NCI-H2107 (cell line): ENCODE results near the gene APLNR.

ENCODE experiments used
- DNase-seq: peaks from one replicate; lab custom pipeline; 2025; lab: John Stamatoyannopoulos, UW

APLNR gene

GRCh38 chr11:57251491-57252104 lies 14.5 kb upstream of the APLNR start:
- DNase-seq: no peak

DNA sequence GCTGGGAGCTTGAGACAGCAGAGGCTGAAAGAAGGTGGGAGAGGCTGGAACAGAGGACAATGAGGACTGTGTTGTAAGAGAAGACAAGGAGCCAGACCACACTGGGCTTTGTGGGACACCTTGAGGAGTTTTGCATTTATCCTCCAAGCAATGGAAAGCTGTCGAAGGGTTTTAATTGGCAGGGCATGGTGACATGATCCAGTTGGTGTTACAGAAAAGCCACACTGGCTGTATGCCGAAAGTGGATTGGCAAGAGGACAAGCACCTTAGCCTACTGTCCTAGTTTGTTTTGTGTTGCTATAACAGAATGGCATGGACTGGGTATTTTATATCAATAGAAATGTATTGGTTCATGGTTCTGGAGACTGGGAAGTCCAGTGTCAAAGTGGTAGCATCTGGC lies 14.0 kb upstream of the APLNR start:
- no peak for DNase-seq

GRCh38 chr11:57249384-57250319 lies 12.6 kb upstream of the APLNR start:
- peak; percentile 4 for DNase-seq

DNA sequence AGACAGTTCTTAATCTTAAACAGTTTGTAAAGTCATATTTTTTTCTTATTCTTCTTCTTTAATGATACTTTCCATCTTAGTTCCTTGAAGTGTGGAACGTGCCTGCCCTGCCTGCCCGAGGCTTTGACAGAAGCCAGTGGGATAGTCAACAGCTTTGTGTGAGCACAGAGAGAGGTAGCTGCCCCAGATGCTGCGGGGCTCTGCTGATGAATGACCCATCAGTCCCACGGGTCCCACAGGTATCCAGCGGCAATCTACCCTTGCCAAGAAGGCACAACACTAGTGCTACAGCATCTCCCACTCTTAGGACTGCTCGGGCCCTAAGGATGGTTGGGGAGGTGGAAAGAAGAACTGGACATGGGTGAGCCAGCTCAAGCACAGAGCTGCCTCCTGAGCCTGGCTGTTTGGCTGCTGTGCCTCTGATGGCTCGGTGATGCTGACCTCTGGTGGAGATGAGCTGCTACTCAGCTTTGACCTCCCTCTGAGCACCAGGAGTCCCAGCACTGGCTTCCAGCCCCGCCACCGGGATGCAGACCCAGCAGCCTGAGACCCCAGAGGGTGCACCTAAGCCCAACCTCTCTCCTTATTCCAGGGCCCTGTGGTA lies 11.8 kb upstream of the APLNR start:
- no peak for DNase-seq

DNA sequence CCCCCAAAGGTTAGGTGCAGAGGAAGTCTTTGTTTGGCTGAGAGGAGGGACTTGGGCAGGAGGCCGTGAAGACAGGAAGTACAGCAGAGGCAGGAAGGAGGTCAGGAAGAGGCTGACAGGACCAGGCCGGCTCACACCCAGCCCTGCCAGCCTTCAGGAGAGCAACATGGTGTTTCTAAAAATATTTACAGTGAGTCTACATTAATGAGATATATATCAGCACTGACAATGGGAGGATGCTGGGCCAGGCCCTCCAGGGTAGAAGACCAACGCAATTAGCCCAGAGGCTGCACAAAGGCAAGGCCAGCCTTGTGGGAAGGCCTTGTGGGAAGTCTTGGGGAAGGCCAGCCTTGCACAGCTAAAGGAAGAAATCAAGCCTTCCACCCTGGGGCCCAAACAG lies 7.9 kb upstream of the APLNR start:
- no peak for DNase-seq

GRCh38 chr11:57241353-57241972 lies 4.4 kb upstream of the APLNR start:
- no peak for DNase-seq

- DNase-seq: no peak
These were observed 3.7 kb upstream of the APLNR start for GRCh38 chr11:57240757-57241156.

DNA sequence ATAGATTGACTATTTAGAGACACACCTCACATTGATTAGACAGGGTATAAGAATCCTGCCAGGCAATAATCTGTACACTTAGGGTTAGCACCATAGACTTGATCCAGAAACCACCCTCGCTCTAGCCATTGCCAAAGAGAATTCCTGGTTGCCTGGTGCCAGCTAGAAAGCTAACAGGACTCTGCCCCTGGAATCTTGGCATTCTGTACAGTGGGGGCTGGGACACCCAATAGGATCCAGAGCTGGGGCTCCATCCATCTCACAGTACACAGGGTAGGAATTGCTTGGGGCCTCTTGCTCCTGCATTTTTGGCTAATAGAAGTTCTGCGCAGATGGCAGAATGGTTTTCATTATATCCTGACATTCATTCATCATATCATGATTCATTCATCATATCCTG lies 3.0 kb upstream of the APLNR start:
- DNase-seq: no peak

DNA sequence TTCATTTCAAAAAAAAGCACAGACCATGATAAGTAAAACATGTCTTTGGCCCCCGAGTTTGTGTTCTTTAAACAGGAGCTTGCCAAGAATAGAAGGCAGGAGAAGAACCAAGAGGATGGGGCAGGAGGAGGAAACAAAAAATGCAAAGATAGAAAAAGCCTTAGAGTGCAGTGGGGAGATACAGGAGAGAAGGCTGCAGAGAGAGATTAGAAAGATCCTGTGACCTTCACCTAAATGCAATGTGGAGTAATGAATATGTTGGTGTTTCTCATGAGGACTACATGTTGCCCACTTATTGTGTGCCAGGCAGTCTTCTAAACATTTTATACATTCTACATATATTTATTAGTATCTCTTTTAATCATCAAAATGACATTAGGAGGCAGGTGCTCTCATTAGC lies 2.3 kb upstream of the APLNR start:
- DNase-seq: no peak

GRCh38 chr11:57235761-57236703 lies 1.0 kb downstream of the APLNR start:
- DNase-seq: no peak

- DNase-seq: no peak
These were observed 3.3 kb downstream of the APLNR start for GRCh38 chr11:57233702-57234101.

DNA sequence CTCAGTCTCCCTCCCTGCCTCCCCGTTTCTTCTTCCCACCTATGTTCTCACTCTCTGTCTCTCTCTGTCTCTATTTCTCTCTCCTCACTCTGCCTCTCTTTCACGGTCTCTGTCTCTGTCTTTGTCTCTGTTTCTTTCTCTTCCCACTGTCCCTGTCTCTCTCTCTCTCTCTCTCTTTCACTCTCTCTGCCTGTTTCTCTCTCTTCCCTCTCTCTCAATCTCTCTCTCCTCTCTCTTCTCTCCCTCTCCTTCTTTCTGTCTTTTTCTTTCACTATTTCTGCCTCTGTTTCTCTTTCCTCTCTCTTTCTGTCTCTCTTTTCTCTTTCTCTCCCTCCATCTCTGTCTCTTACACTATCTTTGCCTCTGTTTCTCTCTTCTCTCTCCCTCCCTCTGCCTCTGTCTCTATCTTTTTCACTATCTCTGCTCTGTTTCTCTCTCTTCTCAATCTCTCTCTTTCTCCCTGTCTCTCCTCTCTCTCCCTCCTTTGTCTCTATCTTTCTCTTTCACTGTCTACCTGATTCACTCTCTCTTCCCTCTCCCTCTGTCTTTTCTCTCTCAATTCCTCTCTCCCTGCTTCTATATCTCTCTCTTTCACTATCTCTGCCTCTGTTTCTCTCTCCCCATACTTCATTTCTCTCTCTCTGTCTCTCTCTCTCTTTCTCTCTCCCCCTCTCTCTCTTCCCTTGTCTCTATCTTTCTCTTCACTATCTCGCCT lies 5.4 kb downstream of the APLNR start:
- no peak for DNase-seq

GRCh38 chr11:57230791-57231538 lies 6.1 kb downstream of the APLNR start:
- no peak for DNase-seq

DNA sequence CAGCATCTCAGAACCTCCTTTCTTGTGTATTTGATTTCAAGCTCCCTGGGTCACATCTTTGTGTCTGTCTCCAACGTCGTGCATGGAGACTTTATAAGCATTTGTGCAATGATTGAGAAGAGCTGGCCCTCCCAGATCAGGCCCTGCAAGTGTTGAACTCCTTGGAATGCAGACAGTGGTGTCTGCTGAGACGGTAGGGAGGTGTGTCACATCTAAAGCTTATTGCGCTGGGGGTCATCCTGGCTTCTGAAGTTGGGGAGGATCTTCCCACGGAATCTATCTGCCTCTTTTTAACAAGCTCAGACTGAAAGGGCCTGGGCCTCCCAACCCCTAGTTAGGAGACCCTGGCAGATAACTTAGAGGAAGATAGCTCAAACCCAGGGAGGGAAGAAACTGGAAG lies 6.7 kb downstream of the APLNR start:
- no peak for DNase-seq

DNA sequence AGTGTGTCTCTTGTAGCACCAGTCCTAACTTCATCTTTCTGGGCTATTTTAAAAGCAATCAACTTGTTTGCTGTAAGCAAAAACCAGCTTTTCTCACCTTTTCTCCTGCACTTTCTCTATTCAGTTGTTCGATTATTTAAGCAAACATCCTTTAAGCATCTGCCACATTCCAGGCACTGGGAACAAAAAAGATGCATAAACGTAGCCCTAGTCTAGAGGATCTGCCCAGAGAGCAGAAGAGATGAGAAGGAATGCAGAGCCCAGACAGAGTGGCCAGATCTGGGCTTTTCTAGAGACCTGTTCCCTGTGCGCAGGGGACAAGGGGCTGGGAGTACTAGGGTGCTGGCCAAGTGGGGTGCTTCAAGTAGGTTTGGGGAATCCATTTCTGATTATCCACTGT lies 8.4 kb downstream of the APLNR start:
- no peak for DNase-seq

GRCh38 chr11:57224537-57224936 lies 12.5 kb downstream of the APLNR start:
- no peak for DNase-seq

GRCh38 chr11:57224128-57224527 lies 12.9 kb downstream of the APLNR start:
- no peak for DNase-seq

GRCh38 chr11:57223601-57224000 lies 13.4 kb downstream of the APLNR start:
- DNase-seq: no peak

DNA sequence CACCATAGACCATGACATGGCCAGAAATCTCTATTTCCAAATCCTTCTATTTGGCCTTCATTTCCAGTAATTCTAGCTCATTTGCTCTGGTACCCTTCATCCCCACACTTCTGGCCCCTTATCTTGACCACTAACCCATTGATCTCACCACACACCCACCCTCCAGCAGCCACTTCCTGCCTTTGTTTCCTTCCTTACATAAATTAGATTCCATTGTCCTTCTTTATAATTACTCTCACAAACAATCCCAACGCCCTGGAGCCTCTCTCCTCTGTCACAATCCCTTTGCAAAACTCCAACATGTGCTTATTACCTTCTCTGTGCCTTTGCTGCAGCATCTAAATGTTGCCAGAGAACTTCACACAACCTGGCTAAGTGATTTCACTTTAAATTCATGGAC lies 14.8 kb downstream of the APLNR start:
- DNase-seq: no peak

GRCh38 chr11:57219021-57219627 lies 17.9 kb downstream of the APLNR start:
- no peak for DNase-seq
